GM10248 (cell line): Measurements from ENCODE around the gene AFDN.

Experiments used
- CTCF ChIA-PET: fragments of 300-600 bp; sonication (Branson Sonifier 250); formaldehyde crosslinking; extraction: SDS; loops from one replicate; lab custom pipeline; 2021; ENCODE audit warnings: antibody characterized with exemption; lab: Yijun Ruan, JAX
- POLR2A ChIA-PET: fragments of 350-650 bp; sonication (Branson Sonifier 250); formaldehyde crosslinking; extraction: SDS; loops from one replicate; lab custom pipeline; 2020; ENCODE audit warnings: antibody characterized with exemption; lab: Yijun Ruan, JAX
- DNase-seq: peaks from one replicate; pipeline ENCODE4 v3.0.0; 2012; ENCODE audit errors: extremely low spot score
- TF ChIP-seq, protein P1 (sequence below): IDR thresholded peaks from 2 replicates; pipeline ENCODE4 v1.5.1; 2012; ENCODE audit warnings: mild to moderate bottlenecking, low read depth; ENCODE audit errors: extremely low read depth, missing control alignments, control extremely low read depth

Gene AFDN

DNA sequence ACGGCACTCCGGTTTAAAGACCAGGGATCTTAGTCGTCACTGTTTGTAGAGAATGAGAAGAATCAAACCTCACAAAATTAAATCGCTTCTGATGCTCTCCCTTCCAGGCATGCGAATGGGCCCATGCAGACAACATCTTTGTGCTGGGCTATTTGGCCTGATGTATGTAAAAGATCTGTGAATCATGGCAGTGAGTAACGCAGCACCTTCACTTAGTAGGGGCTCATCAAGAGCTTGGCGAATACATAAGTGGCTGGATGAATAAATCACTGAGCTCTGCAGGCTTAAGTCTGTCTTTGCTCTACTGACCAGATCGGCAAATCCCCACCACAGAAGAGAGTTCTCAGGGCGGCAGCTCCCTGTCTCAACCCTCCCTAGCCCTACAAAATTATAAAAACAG lies 44.8 kb upstream of the AFDN start:
- CTCF ChIA-PET = interaction anchor here (1.3 kb wide), 1 partner anchor 10 kb away, joined by 4 read pairs; no protein-coding TSS in a partner anchor

DNA sequence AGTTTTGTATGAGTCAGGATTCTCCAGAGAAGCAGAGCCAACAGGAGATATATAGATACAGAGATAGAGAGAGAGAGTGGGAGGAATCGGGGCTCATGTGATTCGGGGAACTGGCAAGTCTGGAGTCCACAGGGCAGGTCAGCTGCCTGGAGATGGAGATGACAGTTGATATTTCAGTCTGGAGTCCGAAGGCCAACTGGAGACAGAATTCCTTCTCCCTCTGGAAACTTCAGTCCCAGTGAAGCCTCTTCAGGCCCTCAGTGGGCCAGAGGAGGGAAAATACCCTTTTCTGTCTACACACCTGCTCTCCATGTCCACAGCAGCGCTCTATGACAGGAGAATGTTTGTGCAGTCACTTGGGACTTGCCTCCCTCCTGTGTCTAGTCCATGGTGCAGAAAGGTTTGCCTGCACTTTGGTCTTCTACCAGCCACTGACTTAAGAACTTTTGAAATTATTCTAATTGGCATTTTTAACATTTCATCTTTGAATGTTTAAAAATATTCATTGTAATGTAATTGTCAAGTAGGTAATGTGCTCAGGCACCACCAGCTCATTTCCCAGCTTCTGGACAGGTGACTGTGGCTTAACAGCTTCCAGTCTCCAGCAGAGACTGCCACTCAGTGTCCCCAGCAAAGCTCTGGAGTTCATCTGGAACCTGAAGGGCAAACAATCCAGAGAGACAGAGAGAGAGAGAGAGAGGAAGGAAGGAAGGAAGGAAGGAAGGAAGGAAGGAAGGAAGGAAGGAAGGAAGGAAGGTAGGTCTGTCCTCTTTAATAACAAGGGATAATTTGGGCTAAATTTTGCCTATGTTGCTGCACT lies 43.8 kb upstream of the AFDN start:
- no peak for DNase-seq
- ChIA-PET POLR2A (no interaction called here), CTCF (interaction anchor here (1.1 kb wide), 1 partner anchor 73 kb away, joined by 3 read pairs; no protein-coding TSS in a partner anchor)
- TF ChIP-seq, protein P1, sequence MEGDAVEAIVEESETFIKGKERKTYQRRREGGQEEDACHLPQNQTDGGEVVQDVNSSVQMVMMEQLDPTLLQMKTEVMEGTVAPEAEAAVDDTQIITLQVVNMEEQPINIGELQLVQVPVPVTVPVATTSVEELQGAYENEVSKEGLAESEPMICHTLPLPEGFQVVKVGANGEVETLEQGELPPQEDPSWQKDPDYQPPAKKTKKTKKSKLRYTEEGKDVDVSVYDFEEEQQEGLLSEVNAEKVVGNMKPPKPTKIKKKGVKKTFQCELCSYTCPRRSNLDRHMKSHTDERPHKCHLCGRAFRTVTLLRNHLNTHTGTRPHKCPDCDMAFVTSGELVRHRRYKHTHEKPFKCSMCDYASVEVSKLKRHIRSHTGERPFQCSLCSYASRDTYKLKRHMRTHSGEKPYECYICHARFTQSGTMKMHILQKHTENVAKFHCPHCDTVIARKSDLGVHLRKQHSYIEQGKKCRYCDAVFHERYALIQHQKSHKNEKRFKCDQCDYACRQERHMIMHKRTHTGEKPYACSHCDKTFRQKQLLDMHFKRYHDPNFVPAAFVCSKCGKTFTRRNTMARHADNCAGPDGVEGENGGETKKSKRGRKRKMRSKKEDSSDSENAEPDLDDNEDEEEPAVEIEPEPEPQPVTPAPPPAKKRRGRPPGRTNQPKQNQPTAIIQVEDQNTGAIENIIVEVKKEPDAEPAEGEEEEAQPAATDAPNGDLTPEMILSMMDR = no peak

More for the DNA sequence above, 44.8 kb upstream of the AFDN start:
- POLR2A ChIA-PET = no interaction called here
- TF ChIP-seq, protein P1 = no peak
- no peak for DNase-seq

DNA sequence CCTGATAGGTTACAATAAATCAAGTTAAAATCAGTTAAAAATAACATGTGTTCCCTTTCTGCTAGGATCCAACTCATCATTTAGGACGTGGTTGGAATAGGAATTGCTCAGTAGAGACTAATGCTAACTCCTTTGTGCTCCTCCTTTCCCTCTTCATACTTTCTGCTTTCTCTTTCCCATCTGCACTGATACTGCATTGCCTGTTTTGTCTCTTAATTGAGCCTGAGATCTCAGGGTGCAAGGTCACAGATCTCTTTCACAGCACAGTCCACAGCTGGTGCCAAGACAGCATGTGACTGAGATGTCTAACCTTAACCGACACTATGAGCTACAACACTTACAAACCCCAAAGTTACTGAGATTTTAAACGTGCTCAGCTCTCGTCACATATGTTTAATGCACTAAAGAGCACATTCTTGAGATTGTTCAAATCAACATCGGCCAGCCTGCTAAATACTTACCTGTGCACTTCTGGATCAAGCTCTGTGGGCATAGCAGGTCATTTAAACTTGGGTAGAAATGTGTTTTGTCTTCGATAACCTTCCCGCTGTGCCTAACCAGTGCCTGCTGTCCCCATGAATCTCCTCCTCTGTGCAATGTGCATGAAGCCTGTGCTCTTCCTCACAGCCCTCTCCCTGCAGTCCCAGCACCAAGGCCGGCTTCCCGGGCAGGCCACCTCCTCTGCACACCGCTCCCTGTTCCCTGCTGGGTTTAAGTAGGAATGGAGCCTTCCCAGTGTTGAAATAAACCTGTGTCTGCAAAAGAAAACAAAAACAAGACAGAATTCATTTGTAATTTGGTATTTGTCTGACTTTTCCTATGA lies 39.6 kb upstream of the AFDN start:
- POLR2A ChIA-PET = no interaction called here
- TF ChIP-seq, protein P1 = no peak
- CTCF ChIA-PET = interaction anchor here (1.3 kb wide), 1 partner anchor 10 kb away, joined by 3 read pairs; no protein-coding TSS in a partner anchor
- DNase-seq = no peak

DNA sequence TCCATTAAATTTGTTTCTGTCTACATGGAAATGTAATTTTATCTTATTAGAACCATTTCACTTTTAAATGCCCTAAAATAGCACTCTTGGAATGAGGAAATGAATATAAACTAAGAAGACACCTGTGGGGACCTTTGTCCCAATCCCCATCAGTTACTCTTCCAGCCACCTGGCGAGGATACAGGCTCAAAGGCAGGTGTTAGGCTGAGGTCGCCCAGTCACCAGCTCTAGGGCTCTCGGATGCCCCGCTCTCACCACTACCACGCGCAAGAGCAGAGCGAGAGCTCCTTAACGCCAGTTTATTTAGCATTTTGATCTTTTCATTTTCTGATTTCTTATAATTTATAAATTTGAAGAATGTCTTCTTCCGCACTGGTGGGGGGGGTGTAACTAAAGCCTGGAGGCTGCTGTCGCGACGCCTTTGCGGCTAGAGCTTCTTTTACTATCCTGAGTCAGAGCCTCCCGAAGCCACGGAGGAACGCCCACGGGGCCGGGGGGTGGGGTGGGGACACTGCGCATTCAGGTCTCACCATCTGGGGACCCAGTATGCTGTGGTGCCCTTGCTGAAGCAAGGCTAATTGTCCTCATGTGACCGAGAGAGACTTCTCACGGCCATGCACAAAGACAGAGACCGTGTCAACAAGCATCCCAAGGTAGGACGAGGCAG lies 38.7 kb upstream of the AFDN start:
- CTCF ChIA-PET = no interaction called here
- DNase-seq = no peak
- POLR2A ChIA-PET = no interaction called here

DNA sequence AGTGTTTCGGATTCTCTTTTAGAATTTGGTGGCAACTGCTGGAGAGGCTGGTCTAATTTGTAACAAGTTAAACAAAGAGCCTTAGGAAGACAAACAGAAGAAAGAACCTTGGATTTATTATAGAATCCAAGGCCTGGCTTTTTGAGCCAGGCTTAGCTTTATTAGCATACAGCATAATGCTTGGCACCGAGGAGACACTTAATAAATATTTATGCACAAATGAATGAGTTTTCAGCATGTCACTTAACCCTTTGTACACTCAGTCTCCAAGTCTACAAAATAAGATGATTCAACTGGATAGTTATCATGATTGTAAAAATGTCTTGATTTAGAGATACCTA lies 38.2 kb upstream of the AFDN start:
- ChIA-PET CTCF (no interaction called here), POLR2A (no interaction called here)
- TF ChIP-seq, protein P1 = no peak
- DNase-seq = no peak

More for the DNA sequence above, 38.7 kb upstream of the AFDN start:
- TF ChIP-seq, protein P1 = no peak

DNA sequence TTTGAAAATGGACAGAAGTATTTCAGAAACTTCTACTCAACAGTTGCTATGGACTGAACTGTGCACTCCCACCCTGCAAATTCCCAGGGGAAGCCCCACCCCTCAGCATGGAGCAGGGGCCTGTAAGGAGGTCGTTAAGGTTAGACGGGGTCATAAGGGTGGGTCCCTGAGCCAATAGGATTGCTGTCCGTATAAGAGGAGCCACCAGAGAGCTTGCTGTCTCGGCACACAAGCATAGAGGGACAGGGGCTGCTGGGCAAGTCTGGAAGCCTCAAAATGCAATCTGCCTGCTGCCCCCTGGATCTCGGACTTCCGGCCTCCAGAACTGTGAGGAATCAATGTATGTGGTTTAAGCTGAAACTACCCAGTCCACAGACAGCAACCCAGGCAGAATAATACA lies 37.4 kb upstream of the AFDN start:
- POLR2A ChIA-PET = no interaction called here
- CTCF ChIA-PET = no interaction called here
- DNase-seq = no peak
- TF ChIP-seq, protein P1 = no peak
